GM12878 (cell line): ENCODE measurements around the gene SEMA7A. TPM values are rescaled to one million over a fixed set of nuclear protein-coding genes. Genes with fewer than 3 reads are reported as not detected.
A peak's percentile ranks its signal among the peaks of the same experiment; 100 is the strongest.

Experiments used
- CBFB ChIP-seq: IDR thresholded peaks from 2 replicates; pipeline ENCODE4 v1.6.1; 2016; ENCODE audit warnings: antibody characterized with exemption, low read depth
- ETV6 ChIP-seq, 2 experiments: fragments of 450-650 bp in 1 of 2; IDR thresholded peaks in 1 of 2; conservative IDR thresholded peaks in 1 of 2; 2 replicates each; pipeline ENCODE4 v1.6.1; 2014; ENCODE audit warnings: antibody characterized with exemption in 1 of 2, borderline replicate concordance in 1 of 2, low read depth in 1 of 2, mild to moderate bottlenecking in 1 of 2, moderate library complexity in 1 of 2
- FOXK2 ChIP-seq: fragments of 450-650 bp; IDR thresholded peaks from 2 replicates; pipeline ENCODE4 v1.6.1; 2017; ENCODE audit warnings: mild to moderate bottlenecking, moderate library complexity
- MAX ChIP-seq: IDR thresholded peaks from 2 replicates; pipeline ENCODE4 v1.6.1; 2012; ENCODE audit warnings: low read depth, low read length, improper control_type of control experiment
- MEF2B ChIP-seq: fragments of 450-650 bp; IDR thresholded peaks from 2 replicates; pipeline ENCODE4 v1.6.1; 2018; ENCODE audit warnings: mild to moderate bottlenecking, moderate library complexity; ENCODE audit not compliant: partially characterized antibody, poor library complexity, severe bottlenecking
- MTA2 ChIP-seq: fragments of 450-650 bp; IDR thresholded peaks from 2 replicates; pipeline ENCODE4 v1.6.1; 2016; ENCODE audit warnings: low read depth, mild to moderate bottlenecking, moderate library complexity
- NBN ChIP-seq: fragments of 450-650 bp; IDR thresholded peaks from 2 replicates; pipeline ENCODE4 v1.6.1; 2016
- NRF1 ChIP-seq: conservative IDR thresholded peaks from 2 replicates; pipeline ENCODE4 v1.6.1; 2011; ENCODE audit warnings: mild to moderate bottlenecking, low read depth, low read length, improper control_type of control experiment
- SREBF1 ChIP-seq: IDR thresholded peaks from 2 replicates; pipeline ENCODE4 v1.6.1; 2012; ENCODE audit warnings: mild to moderate bottlenecking, low read length
- ZBTB33 ChIP-seq: fragments of 450-650 bp; IDR thresholded peaks from 2 replicates; pipeline ENCODE4 v1.6.1; 2017; ENCODE audit warnings: mild to moderate bottlenecking
- polyA plus RNA-seq, 11 experiments: library from polyadenylated mRNA; depleted of rRNA in 4 of 11; unstranded in 6 of 11; stranded (reverse) in 5 of 11; fragments of >200 nt; fragmentation: Nextera tagmentation in 4 of 11; fragmentation: Illumina TruSeq in 1 of 11; extraction: Ambion mirVana in 4 of 11; extraction: Trizol in 1 of 11; gene quantifications; 1 replicate in 1 of 11; 2 replicates in 10 of 11; pipeline versions ENCODE4 v1.2.1 to v1.2.3, GENCODE V29; 2011 to 2016; ENCODE audit warnings: inconsistent platforms in 2 of 11, missing spikeins in 2 of 11, low read depth in 1 of 11
- total RNA-seq, 4 experiments: library from RNA; depleted of rRNA in 3 of 4; stranded (reverse); fragments of >200 nt in 3 of 4; fragmentation: Illumina TruSeq in 1 of 4; extraction: Trizol in 1 of 4; gene quantifications; 2 replicates each; pipeline versions ENCODE4 v1.2.1 to v1.2.3, GENCODE V29; 2013 to 2021

Gene SEMA7A
- total and polyA plus RNA-seq, 10 of the 15 experiments (the other 5 are each of a cell fraction or from before 2014, with no cell fraction given): 0.08 to 112 (median 53.5) TPM

- TF ChIP-seq ZBTB33 (no peak), CBFB (no peak), MEF2B (no peak), MTA2 (no peak), ETV6 (conservative IDR thresholded peaks at IDR 0.05 in 1 of 2, IDR thresholded peaks at IDR 0.05 in 1 of 2; ENCODE audit: borderline replicate concordance in 1 of 2, low read depth in 1 of 2) (no peak), SREBF1 (no peak), FOXK2 (no peak), MAX (no peak), NBN (0 out of 2 replicates have a peak, but pooled peaks have one; percentile 17), NRF1 (no peak)
Observed at GRCh38 chr15:74427607-74428441, 5.9 kb downstream of the SEMA7A start (continued).
